CD4-positive, alpha-beta T cell treated with Interferon alpha-2 for 1 hour (primary cell): ENCODE data around the gene ST6GALNAC6.
A peak's percentile ranks its signal among the peaks of the same experiment; 100 is the strongest.

Source experiments
- DNase-seq, 2 donors: peaks; one replicate each; pipeline ENCODE4 v3.0.0-alpha.2; 2020 to 2022

ST6GALNAC6 gene

DNA sequence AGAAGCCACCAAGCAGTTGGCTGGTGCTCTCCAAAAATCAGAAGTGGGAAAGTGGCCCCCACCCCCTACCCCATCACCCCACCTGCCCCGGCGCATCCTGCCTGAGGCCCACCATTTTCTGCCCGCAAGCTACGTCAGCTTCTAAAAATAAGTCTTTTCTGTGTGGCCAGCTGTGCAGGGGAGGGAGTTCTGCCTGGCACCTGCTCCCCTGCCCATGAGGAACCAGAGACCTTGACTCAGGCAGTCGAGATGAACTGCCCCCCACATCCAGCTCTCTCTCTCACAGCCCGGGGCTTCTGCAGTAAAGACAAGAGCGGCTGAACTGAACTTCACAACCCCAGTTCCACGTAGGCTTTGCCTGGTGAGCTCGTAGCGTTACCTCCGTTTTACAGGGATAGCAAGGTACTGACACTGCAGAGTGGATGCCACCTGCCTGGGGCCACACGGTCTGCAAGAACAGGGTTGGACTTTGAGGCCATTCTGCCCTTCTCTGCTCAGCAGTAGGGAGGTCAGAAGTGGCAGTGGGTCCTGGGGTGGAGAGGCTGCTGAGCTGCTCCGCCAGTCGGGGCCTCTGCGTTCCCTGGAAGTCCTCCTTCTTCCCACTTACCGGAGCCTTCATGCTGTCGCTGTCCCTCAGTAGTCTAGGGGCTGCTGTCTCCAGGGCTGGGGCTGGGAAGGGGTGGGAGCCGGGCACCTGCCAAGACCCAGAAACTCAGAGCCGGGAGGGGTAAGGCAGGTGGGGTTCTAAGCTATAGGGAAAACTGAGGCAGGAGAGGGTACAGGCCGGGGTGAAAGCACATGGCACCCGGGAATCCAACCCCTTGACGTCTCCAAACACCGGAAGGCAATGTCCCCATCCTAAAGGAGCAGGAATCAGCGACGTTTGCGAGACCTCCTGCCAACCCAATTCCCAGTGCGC, 16.7 kb upstream of the ST6GALNAC6 start:
- DNase-seq = peak; percentile 60 to 79

DNA sequence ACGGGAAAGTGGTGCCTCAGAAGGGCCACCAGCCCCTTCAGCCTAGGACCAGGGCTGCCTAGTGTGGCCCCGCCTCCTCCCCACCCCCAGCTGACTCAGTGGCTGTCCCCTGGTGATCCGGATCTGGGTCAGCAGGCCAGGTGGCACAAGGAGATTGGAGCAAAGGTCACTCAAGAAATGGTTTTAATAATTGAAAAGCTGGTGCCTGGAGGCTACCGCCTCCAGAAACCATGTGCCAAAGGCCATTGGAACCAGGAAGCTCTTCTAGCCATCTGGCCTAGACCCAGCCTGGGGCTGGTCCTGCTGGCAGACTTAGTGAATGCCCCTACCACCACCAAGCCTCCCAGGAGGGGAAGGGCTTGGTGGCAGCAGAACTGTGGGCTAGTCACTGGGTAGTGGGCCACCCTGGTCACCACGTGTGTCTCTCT, 15.9 kb upstream of the ST6GALNAC6 start:
- no peak for DNase-seq

DNA sequence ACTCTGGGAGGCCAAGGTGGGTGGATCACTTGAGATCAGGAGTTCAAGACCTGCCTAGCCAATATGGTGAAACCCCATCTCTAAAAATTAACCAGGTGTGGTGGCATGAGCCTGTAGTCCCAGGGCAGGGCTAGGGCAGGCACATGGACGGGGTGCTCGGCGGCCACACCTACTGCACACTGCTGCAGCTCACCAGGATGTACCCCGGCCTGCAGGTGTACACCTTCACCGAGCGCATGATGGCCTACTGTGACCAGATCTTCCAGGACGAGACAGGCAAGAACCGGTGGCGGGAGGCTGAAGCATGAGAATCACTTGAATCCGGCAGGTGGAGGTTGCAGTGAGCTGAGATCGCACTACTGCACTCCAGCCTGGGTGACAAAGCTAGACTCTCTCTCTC, 14.3 kb upstream of the ST6GALNAC6 start:
- DNase-seq = no peak

DNA sequence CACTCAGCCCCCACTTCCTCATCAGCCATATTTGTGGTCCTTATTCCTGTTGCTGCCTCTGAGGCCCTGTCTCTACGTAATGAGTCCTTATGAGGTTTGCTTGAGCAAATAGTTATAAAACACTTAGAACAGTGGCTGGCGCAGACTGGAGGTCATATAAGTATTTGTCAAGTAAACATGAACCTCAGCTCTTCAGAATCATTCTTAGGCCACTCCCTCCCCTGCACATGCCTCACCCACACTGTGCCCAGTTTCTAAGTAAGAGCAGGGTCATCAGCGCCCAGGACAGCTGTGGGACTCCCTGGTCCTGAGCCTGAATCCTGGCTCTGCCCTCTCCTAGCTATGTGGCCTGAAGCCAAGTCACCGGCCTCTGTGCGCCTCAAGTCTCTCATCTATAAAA, 13.5 kb upstream of the ST6GALNAC6 start:
- no peak for DNase-seq

DNA sequence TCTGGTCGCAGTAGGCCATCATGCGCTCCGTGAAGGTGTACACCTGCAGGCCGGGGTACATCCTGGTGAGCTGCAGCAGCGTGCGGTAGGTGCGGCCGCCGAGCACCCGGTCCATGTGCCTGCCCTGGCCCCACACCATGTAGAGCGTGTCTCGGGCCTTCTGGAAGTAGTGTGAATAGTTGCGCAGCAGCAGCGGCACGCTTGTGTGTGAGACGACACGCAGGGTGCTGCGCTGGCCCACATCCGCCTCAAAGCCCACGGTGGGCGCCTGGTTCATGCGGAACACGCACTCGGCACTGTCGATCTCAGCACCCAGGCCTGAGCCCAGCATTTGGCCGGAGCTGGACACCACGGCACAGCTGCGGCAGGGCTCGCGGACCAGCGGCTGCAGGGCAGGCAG, 12.9 kb upstream of the ST6GALNAC6 start:
- DNase-seq = no peak

DNA sequence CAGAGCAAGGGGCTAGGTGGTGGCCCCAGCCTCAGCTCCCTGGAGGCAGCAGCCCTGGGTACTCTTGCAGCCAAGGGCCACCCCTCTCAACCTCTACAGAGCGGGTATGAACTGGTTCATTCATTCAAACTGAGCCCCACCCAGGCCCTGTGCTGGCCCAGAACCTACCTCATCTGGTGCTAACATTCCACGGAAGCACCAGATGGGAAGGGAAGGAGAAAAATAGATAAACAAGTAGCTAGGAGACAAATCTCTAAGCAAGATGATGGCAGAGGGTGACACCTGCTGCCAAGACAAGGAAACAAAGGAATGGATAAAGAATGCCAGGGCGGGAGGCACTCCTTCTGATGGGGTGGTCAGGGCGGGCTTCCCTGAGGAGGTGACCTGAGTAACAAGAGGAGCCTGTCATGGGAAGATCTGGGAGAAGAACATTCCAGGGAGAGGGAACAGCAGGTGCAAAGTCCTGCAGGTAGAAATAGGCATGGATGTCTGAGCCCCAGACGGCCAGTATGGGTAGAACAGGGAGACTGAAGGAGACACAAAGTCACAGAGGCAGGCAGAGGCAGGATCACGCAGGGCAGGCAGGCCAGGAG, 11.3 kb upstream of the ST6GALNAC6 start:
- DNase-seq = peak in 1 of 2 donors; percentile 45

DNA sequence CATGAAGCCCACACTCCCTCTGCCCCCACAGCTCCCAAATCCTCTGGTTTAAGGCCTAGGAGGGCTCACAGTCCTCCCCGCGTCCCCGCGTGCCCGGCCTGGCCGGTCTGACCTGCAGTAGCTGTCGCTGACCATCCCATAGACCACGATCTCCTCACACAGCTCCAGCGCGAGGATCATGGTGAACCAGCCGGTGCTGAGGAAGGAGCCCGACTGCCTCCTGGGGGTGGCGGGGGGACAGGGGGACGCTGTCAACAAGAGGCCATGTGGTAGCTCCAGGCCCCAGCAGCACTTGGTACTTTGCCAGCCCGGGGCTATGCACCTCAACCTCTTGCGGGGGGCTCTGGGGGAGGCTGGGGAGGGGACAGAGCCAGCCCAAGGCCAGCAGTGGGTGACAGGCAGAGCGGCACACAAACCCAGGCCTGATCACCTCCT, 10.5 kb upstream of the ST6GALNAC6 start:
- DNase-seq = no peak

DNA sequence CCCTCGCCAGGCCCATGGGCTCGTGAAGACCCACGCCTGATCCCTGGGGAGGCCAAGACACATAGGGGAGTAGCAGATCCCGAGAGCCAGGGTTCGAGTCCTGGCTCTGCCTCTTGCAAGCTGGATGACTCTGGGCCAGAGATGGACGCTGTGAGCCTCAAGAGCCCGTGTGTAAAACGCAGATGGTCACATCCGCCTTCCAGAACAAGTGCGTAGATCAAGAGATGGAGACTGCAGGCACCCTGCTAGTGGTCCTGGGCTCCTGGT, 9.2 kb upstream of the ST6GALNAC6 start:
- no peak for DNase-seq

DNA sequence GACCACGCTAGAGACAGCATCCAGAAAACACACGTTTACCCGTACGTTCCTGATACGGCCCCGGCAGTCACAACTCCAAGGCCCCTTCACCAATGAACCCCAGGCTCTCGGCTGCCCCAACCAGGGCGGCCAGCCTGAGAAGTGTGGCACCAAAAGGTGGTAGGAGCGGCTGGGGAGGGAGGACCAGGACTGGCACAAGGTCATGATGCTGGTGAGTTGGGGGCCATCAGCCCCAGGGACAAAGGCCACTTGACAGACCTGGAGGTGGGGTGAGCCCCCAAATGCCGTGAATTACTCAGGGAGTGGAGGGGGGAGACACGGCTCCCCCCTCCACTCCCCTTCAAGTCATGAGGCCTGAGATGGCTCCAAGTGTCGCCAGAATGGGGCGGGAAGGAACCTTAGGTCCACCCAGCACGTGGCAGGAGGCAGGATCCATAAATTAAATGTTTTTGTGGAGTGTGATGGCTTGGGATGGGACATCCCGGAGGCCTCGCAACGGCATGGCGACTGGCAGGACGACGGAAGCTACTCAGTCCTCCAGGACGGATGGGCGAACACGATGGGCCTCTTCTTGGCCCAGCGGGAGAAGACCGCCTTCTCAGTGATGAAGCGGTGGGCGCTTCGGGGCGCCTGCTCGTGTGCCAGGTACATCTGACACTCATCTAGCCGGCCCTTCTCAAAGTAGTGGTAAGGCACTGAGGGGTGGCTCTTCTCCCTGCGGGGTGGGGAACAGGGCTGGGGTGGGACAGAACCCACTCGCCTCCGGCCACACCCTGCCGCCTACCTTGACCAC, 8.7 kb upstream of the ST6GALNAC6 start:
- no peak for DNase-seq

DNA sequence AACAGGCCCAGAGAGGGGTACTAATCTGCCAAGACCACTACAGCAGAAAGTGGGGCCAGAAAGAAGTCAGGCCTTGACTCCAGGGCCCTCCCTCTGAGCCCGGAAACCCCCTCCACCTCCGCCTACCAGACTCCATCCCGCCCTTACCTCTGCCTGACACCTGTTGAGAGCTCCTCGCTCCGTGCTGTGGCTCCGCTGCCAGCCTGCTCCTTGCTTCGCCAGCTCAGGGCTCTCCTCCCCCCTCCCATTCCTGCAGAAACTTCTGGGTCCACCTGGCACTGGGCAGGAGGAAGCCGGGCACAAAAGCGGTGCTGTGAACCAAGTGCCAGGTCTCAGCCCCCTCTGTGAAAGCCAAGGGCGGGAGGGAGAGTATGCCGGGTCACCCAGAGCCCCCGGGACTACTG, 6.4 kb upstream of the ST6GALNAC6 start:
- DNase-seq = peak; percentile 74 to 78

DNA sequence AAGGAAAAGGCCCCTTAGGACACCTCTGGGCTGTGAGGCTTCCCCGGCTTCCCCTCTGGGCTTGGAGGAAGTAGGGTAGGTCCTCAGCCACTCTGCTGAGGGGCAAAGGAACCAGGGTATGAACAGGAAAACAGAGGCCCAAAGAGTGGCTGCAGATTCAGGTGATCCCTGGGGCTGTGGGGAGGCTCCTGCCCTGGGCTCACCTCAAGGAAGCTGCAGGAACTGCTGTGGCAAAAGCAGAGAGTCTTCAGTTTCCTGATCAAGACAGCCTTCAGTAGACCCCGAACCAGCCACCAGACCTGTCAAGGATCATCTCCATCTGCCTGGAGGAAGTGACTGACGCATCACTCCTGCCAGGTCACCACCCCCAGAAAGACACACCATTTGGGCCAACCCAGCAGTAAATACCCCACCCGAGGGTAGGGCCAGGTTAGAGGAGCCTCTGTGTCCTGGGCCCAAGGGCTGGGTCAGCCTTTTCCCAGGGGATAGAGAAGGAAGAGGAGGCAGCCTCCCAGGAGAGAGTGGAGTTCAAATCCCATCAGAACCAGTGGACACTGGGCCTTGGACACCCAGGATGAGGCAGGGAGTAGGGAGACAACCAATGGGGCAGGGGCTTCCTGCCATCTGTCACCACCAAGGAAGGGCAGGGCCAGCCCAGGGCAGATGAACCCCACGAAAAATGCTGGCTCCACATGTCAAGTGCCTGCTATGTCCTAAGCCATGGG, 5.8 kb upstream of the ST6GALNAC6 start:
- peak; percentile 68 to 71 for DNase-seq

DNA sequence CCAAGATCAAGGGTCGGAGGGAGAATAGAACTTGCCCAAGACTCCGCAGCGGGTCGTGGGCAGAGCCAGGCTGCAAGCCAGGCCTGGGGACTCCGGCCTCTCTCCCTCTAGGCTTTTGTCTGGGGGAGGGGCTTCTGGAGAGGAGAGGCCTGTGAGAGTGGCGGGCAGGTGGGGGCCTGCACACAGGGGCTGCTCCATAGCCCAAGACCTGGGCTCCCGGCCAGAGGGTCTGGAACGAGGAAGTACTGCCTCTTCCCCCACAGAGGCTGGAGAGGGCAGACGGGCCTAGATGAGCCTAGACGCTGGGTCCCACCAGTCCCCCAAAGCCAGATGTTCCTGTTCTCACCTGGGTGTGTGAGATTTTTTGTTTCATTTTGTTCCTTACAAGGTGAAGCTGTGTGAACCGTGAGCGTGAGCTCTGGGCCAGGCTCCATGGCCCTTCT, 5.2 kb upstream of the ST6GALNAC6 start:
- no peak for DNase-seq

DNA sequence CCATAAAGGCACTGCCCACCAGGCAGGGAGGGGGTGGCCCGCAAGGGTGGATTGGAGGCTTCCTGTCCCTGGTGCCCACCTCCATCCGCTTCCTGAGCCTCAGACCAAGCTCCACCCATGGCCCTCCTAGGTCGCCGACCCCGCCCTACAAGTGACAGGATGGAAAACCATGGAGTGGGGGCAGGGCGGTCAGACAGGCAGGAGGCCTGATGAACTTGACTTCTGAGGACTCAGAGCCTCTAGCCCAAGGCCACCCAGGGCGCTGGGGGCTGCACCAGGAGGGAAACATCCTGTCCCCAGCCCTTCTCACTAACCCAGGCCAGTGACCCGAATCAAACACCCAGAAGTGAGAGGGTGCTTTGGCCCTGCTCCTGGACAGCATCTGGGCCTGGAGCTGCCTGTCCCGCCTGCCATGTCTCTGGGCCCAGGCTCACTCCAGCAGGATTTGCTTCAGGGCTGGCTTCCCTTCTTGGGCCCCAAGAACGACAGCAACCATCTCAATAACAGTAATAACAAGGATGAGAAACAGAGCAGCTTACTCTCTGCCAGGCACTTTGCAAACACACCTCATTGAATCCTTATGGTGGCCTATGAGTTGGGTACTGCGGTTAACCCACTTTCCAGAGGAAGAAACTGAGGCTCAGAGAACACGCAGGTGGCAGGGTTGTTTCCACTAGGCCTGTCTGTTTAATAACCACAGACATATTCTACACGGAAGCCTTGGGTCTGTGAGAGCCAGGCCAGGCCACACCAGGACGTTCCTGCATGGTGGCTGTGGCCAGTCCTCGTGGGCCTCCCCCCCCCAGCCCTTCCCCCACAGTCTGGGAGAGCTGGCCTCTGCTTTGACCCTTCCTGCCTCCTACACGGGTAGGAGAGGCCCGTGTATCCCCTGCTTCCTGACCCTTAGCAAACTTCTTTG, 4.4 kb upstream of the ST6GALNAC6 start:
- peak; percentile 58 to 75 for DNase-seq

DNA sequence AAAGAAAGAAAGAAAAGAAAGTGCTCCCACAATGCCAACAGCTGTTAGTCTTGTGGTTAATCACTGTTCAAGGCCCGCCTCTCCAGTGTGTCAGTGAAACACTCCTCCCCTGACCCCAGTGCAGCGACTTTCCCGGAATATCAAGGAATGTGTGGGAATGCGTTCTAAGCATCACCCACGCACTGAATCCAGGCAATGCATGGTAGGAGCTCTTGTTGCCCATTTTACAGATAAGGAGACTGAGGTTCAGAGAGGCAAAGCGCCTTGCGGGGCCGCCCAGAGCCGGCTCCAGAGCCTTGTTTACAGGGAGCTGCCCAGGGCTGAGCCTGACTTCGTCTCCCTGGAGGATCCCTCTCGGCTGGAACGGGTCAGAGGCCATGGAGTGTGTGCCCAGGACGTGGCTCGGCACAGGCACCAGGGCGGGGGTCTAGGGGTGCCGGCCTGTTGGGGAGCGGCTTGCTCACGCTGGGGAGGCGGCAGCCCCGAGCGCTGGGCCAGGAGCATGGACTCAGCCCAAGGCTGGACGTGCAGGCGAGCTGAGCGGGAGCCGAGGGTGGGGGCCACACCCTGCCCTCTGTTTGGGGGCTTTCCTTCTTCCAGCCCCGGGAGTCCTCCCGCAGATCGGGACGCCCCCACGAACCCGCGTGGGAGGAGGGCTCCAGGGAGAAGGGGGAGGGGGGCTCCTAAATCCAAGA, 823 bp downstream of the ST6GALNAC6 start:
- peak in 1 of 2 donors; percentile 16 for DNase-seq

DNA sequence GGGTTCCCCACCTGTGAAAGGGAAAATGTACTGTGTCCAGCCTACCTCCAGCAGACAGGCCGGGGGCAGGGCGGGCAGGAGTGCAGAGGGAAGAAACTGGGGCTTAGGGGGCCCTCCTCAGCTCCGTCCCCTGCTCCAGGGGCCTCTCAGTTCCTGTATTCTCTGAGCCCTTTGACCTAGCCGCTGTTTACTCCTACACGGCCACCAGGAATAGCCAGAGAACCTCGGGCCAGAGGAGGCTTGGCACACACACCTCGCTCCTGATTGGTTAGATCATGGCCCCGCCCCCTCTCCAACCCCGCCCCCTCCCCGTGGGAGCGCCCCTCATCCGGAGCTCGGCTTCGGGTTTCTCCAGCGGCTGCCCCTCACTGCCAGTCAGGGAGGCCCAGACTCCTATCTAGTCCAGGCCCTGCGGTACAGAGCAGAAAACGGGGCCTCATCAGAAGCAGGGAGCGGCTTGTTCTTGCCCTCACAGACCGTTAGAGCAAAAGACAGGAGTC, 2.2 kb downstream of the ST6GALNAC6 start:
- peak; percentile 33 to 36 for DNase-seq

DNA sequence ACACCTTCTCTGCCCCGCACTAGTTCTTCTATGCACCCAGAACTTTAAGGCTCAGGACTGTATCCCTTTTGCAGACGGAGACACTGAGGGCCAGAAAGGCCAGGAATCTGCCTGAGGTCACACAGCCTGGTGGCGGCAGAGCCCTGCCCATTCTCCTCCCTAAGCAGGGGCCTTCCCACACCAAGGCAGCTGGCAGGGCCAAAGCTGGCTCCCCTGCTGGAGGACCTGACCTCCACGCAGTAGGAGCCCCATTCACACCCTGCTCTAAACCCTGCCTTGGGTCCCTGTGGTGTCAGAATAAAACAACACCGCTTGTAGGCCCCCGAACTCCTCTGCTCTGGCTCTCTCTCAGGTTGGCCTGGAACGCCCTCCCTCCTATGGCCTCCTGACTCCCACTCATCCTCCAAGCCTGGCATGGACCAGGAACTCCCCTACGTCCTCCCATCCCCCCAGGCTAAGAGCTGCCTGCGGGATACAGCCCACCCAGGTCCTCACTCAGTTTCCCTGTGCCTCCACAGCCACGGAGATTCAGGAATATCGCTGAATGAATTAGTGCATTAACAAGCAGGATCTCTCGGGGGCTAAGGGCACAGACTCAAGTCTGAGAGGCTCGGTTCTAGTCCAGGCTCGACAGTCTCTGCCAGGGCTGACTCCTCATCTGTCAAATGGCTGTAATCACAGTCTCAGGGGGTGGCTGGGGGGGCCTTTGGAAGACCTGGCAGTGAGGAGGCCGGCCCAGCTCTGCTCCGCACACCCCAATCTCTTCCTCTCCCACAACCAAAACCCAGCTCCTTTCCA, 2.8 kb downstream of the ST6GALNAC6 start:
- no peak for DNase-seq

DNA sequence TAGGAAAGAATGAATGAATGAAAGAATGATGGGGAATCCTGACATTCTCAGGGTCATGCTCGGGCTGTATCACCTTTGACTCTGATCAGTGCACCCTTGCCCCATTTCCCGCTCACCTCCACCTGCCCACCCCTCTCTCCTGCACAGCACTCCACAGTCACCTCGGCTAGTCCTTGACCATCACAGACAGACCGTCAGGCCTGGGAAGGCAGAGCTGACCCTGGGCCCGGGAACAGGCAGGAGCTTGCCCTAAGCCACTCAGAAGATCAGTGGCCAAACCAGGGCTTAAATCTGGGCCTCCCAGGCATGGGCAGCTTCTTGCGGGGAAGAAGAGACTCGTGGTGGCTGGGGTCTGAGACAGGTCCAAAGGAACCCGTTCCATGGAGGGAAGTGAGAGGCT, 3.6 kb downstream of the ST6GALNAC6 start:
- DNase-seq = no peak

DNA sequence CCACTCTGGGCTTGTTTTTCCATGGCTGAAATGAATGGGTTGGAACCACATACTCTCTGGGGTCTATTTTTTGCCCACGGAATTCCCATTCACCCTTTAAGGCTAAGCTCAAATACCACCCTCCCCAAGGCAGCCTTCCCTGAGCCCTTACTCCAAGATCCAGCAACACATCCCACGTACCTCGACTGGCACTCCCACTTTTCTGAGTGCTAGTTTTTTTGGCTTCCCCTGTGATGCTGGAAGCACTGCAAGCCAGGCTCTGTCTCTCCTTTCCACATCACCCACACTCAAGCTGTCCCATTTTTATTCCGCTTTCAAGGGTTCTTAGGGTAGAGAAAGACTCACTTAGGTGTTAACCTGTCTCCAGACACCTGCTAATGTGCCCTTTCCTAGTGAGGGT, 6.0 kb downstream of the ST6GALNAC6 start:
- no peak for DNase-seq

DNA sequence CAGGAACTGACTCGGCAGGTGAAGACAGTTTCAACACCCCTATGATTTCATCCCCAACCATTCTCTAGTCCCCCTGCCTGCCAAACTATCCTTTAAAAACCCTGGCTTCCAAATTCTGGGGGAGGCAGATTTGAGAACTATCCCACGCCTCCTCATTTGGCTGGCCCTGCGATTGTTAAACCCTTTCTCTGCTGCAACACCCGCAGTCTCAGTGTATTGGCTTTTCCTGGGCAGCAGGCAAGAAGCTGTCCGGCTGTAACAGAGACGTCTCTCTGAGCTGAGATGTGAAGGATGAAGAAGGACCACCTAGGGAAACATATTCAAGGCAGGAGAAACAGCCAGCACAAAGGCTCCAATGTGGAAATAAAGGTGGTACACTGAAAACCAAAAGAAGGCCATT, 6.6 kb downstream of the ST6GALNAC6 start:
- DNase-seq = no peak

DNA sequence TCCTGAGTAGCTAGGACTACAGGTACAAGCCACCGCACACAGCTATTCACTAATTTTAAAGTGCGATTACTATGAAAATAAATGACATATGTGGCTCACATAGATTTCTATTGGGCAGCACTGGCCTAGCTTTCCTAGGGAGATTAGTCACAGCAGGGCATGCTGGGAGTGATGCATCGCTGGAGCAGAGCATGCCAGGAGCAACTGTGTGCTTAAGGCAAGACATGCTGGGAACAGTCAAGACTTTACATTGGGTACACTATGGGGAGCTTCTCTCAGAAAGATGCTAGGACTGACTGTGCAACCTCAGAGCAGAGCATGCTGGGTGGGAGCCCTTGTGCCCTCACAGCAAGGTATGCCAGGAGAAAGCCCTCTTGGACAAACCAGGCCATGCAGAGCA, 9.3 kb downstream of the ST6GALNAC6 start:
- no peak for DNase-seq
